ENCODE results near the gene CDK11A.
"Not testable (repeated sequence)": the region's sequence is repeated elsewhere in the genome, so short reads cannot be mapped to it uniquely, and the experiment has no call there.

Gene CDK11A

DNA sequence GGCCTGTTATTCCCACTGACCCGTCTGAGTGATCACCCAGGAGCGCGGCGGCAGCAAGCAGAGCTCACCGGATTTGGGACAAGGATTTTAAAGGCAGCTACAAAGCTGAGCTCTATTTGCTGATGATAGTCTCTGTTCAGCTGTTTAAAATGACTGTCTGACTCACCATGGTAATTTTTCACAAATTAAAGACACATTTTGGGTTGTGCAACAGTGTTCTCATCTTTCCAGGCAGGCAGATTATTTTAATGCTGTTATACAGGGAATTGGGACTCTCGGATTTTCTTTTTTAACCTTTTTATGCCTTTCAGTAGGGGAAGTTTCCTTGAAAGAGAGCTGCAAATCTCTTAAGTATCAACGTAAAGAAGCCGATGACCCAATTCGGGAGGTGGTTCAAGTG lies 61.8 kb downstream of the CDK11A start:
- not testable (repeated sequence) for DNase-seq (ENCODE audit: low spot score)

DNA sequence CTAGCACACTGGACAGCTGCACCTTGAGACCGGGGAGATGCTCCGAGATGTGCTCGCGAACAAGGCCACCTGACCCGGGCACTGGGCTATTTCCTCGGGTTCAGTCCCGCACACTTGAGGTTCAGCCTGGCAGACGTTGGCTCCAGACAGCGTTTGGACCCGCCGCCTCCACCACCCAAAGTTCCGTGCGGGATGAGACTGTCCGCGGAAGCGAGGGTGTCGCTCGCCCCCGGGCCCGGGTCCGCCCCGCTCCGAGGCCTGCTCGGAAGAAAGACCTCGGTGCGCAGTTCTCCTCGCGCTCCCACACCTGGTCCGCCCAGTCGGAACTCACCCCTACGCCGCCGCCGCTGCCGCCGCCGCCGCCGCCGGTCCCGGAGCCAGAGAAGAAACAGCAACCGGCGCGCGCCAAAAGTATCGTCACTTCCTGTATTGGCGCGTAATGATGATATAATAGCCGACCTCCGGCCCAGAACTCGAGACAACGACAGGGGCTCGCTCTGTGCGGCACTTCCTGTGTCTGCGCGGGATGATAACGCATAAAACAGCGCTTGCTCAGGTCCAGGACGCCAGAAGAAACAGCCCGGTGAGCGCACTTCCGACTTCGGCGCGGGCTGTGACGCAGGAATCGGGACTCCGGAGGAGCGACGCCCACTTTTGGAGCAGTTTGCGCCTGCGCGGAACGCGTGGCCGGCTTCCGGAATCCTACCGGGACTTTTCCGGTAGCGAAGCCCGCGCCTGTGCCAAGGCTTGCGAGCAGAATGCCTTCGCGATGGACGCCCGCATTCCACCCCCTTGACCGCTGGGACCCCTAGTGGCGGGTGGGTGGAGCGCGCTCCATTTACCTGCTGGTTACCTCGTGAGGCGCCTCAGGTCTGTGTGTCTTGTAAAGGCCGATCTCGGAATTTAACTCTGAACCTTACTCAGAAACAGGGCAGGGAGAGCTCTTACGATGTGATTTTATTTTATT lies 65.3 kb downstream of the CDK11A start, which contains the start of gene CDK11B:
TSS of gene CDK11B (minus strand) at position 422 of the 967 bp plus-strand sequence. CDS start 1,519 bp downstream, outside the sequence.
- peak; percentile 86 for DNase-seq (ENCODE audit: low spot score)

Measured in D341Med (cell line).